Osteoblast (primary cell): Measurements from ENCODE around the gene PTBP1. TPM values are rescaled to one million over a fixed set of nuclear protein-coding genes. Genes with fewer than 3 reads are reported as not detected.

Experiments
- DNase-seq: peaks from one replicate; pipeline ENCODE4 v3.0.0; 2011; ENCODE audit warnings: low spot score, mixed read lengths; ENCODE audit not compliant: insufficient read length; ENCODE audit errors: missing footprints
- H2AFZ ChIP-seq: 2 replicates; pipeline ENCODE4 v1.6.0; 2011; ENCODE audit warnings: mild to moderate bottlenecking, low read length
- H3K27ac ChIP-seq: 2 replicates; pipeline ENCODE4 v1.5.1; 2011; ENCODE audit warnings: mild to moderate bottlenecking, low read depth, low read length, moderate library complexity
- H3K27me3 ChIP-seq: 2 replicates; pipeline ENCODE4 v1.6.0; 2012; ENCODE audit warnings: mild to moderate bottlenecking, control low read depth, inconsistent platforms, low read length, moderate library complexity; ENCODE audit not compliant: insufficient read depth
- H3K36me3 ChIP-seq: 2 replicates; pipeline ENCODE4 v1.5.1; 2011; ENCODE audit warnings: mild to moderate bottlenecking, low read length, control low read depth, moderate library complexity; ENCODE audit not compliant: insufficient read depth
- H3K4me1 ChIP-seq: 2 replicates; pipeline ENCODE4 v1.5.1; 2011; ENCODE audit warnings: mild to moderate bottlenecking, low read length, control low read depth, moderate library complexity; ENCODE audit not compliant: insufficient read depth
- H3K4me2 ChIP-seq: 2 replicates; pipeline ENCODE4 v1.6.0; 2011; ENCODE audit warnings: mild to moderate bottlenecking, low read length; ENCODE audit not compliant: insufficient read depth
- H3K4me3 ChIP-seq: fragments of 200-600 bp; sonication (generic); 3 replicates; pipeline ENCODE4 v1.5.1; 2012; ENCODE audit warnings: mild to moderate bottlenecking, low read length, inconsistent platforms; ENCODE audit not compliant: insufficient read depth
- H3K79me2 ChIP-seq: 2 replicates; pipeline ENCODE4 v1.6.0; 2012; ENCODE audit warnings: mild to moderate bottlenecking, low read length, control low read depth, inconsistent platforms; ENCODE audit not compliant: insufficient read depth
- H3K9me3 ChIP-seq: 2 replicates; pipeline ENCODE4 v1.5.1; 2011; ENCODE audit warnings: low read depth, low read length, control low read depth
- H4K20me1 ChIP-seq: 2 replicates; pipeline ENCODE4 v1.6.0; 2012; ENCODE audit warnings: mild to moderate bottlenecking, low read length, control low read depth; ENCODE audit not compliant: insufficient read depth
- total RNA-seq: library from RNA; depleted of rRNA; stranded (reverse); fragments of >200 nt; gene quantifications from 2 replicates; pipeline ENCODE4 v1.2.3, GENCODE V29; 2012
- TF ChIP-seq, protein P1 (sequence below): IDR thresholded peaks from 2 replicates; pipeline ENCODE4 v1.5.1; 2011; ENCODE audit warnings: mild to moderate bottlenecking, low read depth, low read length, moderate library complexity; ENCODE audit errors: extremely low read depth

PTBP1 gene
- total RNA-seq, 1 donor, result 106 TPM

DNA sequence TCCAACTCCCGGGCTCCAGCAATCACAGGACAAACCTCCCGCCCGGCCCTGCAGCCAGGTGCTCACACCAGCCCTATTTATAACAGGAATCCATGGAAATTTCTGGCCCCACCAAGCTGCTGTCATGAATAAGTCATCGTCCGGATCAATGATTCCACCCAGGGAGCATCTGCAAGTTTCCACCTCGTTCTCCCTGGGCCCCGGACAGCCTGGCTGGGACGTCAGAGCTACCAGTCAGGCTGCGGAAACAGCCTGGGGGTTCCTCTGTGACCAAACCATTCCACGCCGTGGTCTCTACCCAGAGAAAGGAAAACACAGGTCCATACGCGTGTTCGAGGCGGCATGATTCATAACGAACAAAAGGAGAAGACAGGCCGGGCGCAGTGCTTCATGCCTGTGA lies 20.7 kb upstream of the PTBP1 start:
- TF ChIP-seq, protein P1, sequence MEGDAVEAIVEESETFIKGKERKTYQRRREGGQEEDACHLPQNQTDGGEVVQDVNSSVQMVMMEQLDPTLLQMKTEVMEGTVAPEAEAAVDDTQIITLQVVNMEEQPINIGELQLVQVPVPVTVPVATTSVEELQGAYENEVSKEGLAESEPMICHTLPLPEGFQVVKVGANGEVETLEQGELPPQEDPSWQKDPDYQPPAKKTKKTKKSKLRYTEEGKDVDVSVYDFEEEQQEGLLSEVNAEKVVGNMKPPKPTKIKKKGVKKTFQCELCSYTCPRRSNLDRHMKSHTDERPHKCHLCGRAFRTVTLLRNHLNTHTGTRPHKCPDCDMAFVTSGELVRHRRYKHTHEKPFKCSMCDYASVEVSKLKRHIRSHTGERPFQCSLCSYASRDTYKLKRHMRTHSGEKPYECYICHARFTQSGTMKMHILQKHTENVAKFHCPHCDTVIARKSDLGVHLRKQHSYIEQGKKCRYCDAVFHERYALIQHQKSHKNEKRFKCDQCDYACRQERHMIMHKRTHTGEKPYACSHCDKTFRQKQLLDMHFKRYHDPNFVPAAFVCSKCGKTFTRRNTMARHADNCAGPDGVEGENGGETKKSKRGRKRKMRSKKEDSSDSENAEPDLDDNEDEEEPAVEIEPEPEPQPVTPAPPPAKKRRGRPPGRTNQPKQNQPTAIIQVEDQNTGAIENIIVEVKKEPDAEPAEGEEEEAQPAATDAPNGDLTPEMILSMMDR, result no peak
- Histone ChIP-seq H3K27ac (no peak overlapping the region), H3K79me2 (no peaks in the 10 kb centered on the region), H3K4me2 (no peak overlapping the region), H3K4me3 (no peak overlapping the region), H2AFZ (no peak overlapping the region), H3K4me1 (peaks cover 4% of the 10 kb centered on the region), H3K27me3 (no peaks in the 10 kb centered on the region), H4K20me1 (no peaks in the 10 kb centered on the region), H3K36me3 (no peaks in the 10 kb centered on the region), H3K9me3 (no peaks in the 10 kb centered on the region)
- peak; percentile 8 for DNase-seq

DNA sequence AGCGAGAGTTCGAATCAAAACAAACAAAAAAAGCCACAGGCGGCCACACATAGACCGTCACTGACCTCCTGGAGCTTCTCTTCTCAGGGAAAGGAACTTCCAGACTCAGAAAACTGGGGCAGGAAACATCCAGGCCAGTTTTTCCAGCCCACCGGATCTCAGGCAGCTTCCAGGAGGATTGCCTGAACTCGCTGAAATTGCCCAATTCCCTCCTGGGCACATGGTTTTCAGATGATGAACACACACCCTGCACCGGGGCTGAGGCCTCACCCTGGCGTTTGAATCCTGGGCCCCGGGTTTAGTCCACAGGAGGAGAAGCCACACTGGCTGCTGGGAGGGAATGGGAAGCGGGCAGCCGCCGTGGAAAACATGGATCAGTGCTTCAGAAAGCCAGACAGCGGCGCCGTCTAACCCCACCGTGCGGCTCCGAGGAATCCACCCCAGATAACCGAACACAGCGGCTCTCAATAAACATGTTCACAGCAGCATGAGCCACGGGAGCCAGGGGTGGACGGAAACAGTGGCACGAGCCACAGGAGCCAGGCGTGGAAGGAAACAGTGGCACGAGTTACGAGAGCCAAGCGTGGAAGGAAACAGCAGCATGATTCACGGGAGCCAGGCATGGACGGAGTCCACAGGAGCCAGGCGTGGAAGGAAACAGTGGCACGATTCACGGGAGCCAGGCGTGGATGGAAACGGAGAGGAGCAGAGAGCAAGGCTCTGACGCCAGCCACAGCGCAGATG lies 18.2 kb upstream of the PTBP1 start:
- DNase-seq, result peak; percentile 95
- TF ChIP-seq, protein P1, result no peak
- Histone ChIP-seq H3K27me3 (no peaks in the 10 kb centered on the region), H3K4me2 (peak overlapping the region; percentile 29), H3K9me3 (no peaks in the 10 kb centered on the region), H4K20me1 (no peaks in the 10 kb centered on the region), H3K27ac (peak overlapping the region; percentile 79), H3K4me3 (peak overlapping the region; percentile 27), H3K4me1 (peaks cover 18% of the 10 kb centered on the region), H3K36me3 (no peaks in the 10 kb centered on the region), H3K79me2 (no peaks in the 10 kb centered on the region), H2AFZ (peak overlapping the region; percentile 90)

DNA sequence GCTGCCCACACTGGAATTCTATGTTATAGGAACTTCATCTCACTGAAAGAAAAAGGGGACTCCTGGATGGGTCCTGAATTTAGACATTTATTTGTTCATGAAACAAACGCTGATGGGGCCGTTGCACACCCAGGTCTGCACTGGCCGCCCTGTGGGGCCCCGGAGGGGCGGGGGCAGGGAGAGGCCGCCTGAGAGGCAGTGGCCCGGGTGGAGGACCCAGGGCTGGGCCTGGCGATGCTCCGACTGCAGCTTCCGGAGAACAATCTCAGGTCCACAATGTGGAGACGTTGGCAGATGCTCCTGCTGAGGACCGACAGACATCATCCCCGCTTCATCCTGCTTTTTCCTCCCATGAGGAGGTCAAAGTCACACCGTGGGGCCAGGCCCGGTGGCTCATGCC lies 16.3 kb upstream of the PTBP1 start:
- Histone ChIP-seq H3K9me3 (no peaks in the 10 kb centered on the region), H3K4me3 (no peak overlapping the region), H3K36me3 (no peaks in the 10 kb centered on the region), H4K20me1 (no peaks in the 10 kb centered on the region), H3K27me3 (no peaks in the 10 kb centered on the region), H2AFZ (no peak overlapping the region), H3K79me2 (no peaks in the 10 kb centered on the region), H3K4me1 (peaks cover 18% of the 10 kb centered on the region), H3K4me2 (no peak overlapping the region), H3K27ac (no peak overlapping the region)
- TF ChIP-seq, protein P1, result no peak
- DNase-seq, result peak; percentile 26

DNA sequence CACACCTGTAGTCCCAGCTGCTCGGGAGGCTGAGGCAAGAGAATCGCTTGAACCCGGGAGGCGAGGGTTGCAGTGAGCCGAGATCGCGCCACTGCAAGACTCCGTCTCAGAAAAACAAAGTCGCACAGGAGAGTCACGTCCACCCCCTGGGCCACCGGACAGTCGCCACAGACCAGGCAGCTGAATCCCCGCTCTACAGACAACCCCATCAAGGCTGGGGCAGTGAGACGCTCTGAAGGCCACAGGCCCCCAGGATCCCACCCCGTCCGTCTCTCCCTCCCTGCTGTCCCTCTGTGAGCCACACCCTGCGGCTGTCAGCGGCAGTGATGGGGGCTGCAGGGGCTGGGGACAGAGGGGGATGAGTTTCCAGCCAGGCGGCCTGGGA lies 15.5 kb upstream of the PTBP1 start:
- no peak overlapping the region for H3K27ac ChIP-seq

More for the DNA sequence above, 15.5 kb upstream of the PTBP1 start:
- no peaks in the 10 kb centered on the region for H4K20me1 ChIP-seq
- TF ChIP-seq, protein P1, result no peak
- DNase-seq, result no peak
- H3K9me3 ChIP-seq, result no peaks in the 10 kb centered on the region
- no peak overlapping the region for H2AFZ ChIP-seq
- peak overlapping the region; percentile 59 for H3K4me3 ChIP-seq
- no peaks in the 10 kb centered on the region for H3K36me3 ChIP-seq
- H3K4me2 ChIP-seq, result peak overlapping the region; percentile 80
- no peaks in the 10 kb centered on the region for H3K79me2 ChIP-seq
- peaks cover 18% of the 10 kb centered on the region for H3K4me1 ChIP-seq
- H3K27me3 ChIP-seq, result no peaks in the 10 kb centered on the region
